GM18520 (cell line): ENCODE results near the gene DNAH9.

Source experiments
- ATAC-seq: cut with Tn5 transposase; IDR thresholded peaks from one replicate; pipeline ENCODE4 v1.9.1; 2021; ENCODE audit not compliant: unreplicated experiment

Gene DNAH9

GRCh38 chr17:11747441-11747840, 149.2 kb downstream of the DNAH9 start:
- ATAC-seq: no peak

GRCh38 chr17:11757815-11758214, 159.5 kb downstream of the DNAH9 start:
- ATAC-seq: no peak

- ATAC-seq: no peak
Measured at GRCh38 chr17:11768106-11768505, 169.8 kb downstream of the DNAH9 start.

- ATAC-seq: no peak
Measured at GRCh38 chr17:11768981-11769380, 170.7 kb downstream of the DNAH9 start.

- ATAC-seq: no peak
Measured at GRCh38 chr17:11772031-11772430, 173.8 kb downstream of the DNAH9 start.

DNA sequence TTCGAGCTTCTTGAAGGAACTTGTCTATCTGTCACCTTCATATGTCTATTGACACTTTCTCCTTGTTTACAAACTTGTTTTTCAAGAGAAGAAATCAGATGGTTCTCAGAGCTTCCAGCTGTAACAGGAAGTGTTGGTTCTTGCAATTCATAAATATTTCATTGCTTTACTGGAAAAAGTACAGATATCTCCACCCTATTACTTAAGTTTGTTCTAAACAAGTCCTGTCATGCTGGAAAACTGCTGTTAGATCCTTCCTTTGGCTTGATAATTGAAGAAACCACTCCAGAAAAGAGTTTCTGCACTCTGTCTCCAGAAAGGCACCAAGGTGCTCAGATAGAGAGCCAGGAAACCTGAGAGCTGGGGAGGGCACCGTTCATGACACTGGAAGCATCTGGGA, 181.6 kb downstream of the DNAH9 start:
- no peak for ATAC-seq

DNA sequence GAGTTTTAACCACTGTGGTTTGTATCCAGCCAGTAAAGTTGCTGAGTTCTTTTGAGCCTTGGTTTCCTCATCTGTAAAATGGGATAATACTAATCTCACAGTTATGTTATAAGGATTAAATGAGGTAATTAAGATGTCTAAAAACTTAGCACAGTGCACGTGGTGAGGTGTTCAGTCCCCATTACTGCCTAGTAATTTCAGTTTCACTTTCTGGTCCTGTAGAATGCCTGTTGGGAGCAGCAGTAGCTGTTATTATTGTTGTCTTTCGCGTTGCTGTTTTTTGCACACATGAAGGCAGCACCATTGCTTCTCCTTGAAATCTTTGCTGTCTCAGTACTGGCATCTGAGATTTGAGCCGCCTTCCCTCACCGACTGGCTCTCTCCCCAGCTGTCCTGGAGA, 182.4 kb downstream of the DNAH9 start:
- no peak for ATAC-seq

DNA sequence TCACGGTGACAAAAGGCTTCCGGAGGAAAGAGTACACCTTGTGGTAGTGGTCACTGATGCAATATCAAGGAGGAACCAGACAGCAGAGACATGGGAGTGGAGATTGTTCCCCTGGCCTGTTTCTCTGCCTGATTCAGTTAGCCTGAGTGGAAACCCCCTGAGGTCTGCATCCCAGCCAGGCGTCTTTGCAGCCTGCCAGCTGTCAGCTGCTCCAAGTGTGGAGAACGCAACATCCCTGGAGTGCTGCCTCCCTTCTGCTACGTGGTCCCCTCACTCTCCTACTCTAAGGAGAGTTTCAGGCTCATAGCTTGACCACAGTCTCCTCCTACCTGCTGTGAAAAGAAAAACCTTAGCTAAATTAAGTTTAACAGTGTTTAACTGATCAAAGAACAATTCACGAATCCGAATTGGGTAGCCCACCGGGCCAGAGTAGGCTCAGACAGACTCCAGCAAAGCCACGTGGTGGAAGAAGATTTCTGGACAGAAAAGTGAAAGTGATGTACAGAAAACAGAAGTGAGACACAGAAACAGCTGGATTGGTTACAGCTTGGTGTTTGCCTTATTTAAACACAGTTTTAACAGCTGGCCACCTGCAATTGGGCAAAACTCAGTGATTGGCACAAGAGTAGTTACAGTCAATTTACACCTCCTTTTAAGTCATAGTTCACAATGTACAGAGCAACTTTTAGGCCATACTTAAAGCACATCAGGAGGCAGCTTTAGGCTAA, 188.6 kb downstream of the DNAH9 start:
- no peak for ATAC-seq

GRCh38 chr17:11795906-11796305, 197.6 kb downstream of the DNAH9 start:
- ATAC-seq: no peak

DNA sequence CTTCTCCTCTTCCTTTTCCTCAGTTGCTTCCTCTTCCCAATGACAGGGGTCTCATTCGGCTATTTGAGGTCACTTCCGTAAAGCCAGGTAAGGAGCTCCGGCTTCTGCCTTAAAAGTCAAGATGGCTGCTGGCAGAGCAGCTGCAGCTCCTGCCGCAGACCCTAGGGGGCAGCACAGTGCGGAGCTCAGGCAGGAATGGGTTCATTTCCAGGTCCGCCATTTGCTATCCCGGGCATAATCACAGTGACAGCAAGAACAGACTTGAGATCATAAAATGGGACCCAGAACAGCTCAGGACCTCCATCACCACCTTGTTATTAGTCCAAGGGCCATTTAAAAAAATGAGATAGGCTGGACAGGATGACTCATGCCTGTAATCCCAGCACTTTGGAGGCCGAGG, 199.5 kb downstream of the DNAH9 start:
- ATAC-seq: no peak

GRCh38 chr17:11803231-11803969, 205.1 kb downstream of the DNAH9 start:
- ATAC-seq: no peak

- no peak for ATAC-seq
Measured at GRCh38 chr17:11805138-11805537, 206.9 kb downstream of the DNAH9 start.

- no peak for ATAC-seq
Measured at GRCh38 chr17:11805952-11806351, 207.7 kb downstream of the DNAH9 start.

- no peak for ATAC-seq
Measured at GRCh38 chr17:11807606-11808005, 209.3 kb downstream of the DNAH9 start.

DNA sequence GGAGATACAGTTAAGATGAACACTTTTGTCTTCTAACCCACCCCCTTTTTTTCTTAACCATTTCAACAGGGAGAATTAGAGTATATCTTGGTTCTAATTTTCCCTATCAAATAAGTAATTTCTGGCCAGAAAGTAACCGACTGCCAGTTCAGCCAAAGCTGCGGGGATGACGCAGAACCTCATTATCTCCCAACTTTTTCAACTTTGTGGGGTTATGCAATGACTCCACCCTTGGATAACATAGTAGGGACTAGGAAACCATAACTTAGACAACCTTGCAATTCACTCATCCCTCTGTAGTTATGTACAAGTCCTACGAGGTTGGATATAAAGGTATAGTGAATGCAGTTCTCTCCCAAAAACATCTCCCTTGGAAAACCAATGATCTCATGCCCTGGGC, 215.0 kb downstream of the DNAH9 start:
- ATAC-seq: no peak

DNA sequence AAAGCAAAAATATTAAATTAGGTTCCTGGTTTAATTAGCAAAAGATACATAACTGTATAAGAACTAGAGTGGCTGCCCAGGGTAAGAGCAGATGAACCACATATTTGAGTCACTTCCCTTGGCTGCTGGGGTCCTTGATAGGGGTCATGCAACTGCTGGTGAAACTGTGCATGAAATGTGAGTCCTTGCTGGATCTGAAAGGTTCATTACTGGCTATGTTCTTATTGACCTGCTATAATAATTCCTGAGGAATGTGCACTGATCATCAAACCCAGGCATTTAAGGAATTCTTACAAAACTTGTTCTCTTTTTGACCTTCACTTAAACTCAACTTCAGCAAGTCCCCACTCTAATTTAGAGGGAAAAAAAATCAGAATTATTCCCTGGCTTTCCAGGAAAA, 215.6 kb downstream of the DNAH9 start:
- no peak for ATAC-seq

DNA sequence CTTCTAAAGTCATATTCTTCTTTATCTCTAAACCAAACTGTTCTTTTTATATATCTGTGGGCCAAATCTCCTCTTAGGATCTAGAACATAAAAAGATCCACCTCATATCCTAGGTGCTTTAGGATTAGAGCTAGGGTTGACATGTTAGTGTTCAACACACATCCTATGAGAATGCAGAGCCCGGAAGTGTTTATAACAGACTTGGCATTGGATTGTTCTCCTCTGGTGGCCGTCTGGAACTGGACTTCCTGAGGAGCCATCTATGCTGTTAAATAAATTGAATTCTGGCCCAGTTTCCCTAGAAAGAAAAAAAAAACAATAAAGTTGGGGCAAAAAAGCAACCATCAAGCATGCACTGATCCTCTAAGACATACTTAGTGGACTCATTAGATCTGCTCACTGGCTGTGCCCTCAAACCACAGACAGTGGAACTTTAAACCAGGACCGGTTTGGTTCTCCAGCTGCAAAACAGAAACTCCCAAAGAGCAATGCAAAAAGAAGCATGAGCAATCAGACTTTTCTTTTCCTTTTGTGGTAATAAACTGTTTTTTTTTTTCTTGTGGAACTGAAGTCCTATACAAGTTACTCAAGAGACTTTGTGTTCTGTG, 216.5 kb downstream of the DNAH9 start:
- no peak for ATAC-seq

DNA sequence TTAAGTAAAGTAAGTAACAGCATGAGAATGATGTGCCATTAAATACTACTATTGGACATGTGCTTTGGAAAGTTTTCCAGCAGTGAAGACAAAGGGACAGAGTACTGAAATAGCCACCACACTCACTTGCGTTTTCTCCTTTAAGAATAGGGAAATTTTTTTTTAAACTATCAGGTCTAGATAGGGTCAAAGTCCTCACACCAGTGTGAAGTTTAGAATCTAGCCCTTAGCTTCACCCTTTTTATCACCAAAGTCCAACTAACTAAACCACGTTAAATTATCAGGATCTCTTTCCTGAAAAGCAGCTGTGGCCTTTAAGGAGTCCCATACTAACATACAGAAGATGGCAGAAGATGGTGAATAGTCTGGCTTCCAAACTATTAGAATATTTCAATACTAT, 218.1 kb downstream of the DNAH9 start:
- ATAC-seq: no peak

GRCh38 chr17:11823862-11824261, 225.6 kb downstream of the DNAH9 start:
- ATAC-seq: no peak

- ATAC-seq: no peak
Measured at GRCh38 chr17:11825572-11826209, 227.4 kb downstream of the DNAH9 start.

DNA sequence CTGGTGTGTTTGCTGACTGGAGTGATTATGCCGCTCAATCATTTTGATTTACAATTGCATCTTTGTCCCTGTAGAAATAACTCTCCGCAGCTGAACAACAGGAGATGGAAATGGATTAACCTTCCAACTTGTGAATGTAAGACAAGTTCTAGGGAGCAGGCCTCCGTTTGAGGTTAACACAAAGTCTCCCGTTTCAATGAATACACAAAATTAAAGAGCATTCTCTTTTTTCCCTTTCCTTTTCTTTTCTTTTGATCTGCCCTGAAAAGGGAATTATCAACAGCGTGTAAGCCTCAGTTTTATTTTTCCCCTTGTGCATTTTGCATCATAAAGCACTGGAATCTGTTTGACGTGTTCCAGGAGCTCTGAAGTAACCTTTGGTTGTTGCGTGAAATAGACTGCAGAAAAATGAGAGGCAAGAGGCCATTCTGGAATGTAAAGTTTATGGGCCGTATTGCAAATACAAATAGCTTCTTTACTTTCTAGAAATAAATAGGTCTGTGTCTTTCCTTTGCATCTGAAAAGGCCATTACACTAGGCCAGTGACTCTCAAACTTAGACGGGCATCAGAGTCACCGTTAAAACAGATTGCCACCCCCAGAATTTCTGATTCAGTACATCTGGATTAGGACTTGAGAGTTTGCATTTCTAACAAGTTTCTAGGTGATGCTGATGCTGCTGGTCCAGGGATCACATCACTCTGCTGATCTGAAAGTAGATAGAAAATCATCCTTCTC, 234.3 kb downstream of the DNAH9 start:
- no peak for ATAC-seq
